ENCODE measurements around the gene ZMYM4.

ZMYM4 gene

DNA sequence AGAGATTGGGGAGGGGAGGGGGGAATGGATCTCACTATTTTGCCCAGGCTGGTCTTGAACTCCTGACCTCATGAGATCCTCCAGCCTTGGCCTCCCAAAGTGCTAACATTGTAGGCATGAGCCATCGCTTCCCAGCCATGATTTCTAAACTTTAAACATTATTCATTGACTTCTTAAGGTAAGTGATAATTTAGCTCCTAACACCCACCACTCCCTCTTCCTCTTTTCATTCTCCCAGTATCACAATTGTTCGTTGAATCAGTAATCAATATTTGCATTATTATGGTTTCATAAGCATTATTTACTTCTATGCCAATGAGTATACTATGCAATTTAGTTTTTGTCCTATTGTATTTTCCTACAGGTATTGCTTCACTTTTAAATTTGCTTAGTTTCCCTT lies 42.0 kb upstream of the ZMYM4 start:
- TF ChIP-seq POLR2AphosphoS5 (IDR thresholded peaks at IDR 0.05; ENCODE audit: low read depth, low read length) (no peak), TAF1 (IDR thresholded peaks at IDR 0.05; ENCODE audit: borderline replicate concordance, insufficient read depth, low read length) (no peak), SIN3A (IDR thresholded peaks at IDR 0.05; ENCODE audit: borderline replicate concordance, insufficient read depth, low read length) (no peak), FOXP2 (optimal IDR thresholded peaks at IDR 0.05; ENCODE audit: borderline replicate concordance, extremely low read depth, extremely low read length, insufficient read depth) (no peak)
- TF ChIP-seq, protein P1, sequence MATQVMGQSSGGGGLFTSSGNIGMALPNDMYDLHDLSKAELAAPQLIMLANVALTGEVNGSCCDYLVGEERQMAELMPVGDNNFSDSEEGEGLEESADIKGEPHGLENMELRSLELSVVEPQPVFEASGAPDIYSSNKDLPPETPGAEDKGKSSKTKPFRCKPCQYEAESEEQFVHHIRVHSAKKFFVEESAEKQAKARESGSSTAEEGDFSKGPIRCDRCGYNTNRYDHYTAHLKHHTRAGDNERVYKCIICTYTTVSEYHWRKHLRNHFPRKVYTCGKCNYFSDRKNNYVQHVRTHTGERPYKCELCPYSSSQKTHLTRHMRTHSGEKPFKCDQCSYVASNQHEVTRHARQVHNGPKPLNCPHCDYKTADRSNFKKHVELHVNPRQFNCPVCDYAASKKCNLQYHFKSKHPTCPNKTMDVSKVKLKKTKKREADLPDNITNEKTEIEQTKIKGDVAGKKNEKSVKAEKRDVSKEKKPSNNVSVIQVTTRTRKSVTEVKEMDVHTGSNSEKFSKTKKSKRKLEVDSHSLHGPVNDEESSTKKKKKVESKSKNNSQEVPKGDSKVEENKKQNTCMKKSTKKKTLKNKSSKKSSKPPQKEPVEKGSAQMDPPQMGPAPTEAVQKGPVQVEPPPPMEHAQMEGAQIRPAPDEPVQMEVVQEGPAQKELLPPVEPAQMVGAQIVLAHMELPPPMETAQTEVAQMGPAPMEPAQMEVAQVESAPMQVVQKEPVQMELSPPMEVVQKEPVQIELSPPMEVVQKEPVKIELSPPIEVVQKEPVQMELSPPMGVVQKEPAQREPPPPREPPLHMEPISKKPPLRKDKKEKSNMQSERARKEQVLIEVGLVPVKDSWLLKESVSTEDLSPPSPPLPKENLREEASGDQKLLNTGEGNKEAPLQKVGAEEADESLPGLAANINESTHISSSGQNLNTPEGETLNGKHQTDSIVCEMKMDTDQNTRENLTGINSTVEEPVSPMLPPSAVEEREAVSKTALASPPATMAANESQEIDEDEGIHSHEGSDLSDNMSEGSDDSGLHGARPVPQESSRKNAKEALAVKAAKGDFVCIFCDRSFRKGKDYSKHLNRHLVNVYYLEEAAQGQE (IDR thresholded peaks at IDR 0.05; ENCODE audit: insufficient read depth in 1 of 2, low read depth in 2 of 2, low read length in 2 of 2): no peak

DNA sequence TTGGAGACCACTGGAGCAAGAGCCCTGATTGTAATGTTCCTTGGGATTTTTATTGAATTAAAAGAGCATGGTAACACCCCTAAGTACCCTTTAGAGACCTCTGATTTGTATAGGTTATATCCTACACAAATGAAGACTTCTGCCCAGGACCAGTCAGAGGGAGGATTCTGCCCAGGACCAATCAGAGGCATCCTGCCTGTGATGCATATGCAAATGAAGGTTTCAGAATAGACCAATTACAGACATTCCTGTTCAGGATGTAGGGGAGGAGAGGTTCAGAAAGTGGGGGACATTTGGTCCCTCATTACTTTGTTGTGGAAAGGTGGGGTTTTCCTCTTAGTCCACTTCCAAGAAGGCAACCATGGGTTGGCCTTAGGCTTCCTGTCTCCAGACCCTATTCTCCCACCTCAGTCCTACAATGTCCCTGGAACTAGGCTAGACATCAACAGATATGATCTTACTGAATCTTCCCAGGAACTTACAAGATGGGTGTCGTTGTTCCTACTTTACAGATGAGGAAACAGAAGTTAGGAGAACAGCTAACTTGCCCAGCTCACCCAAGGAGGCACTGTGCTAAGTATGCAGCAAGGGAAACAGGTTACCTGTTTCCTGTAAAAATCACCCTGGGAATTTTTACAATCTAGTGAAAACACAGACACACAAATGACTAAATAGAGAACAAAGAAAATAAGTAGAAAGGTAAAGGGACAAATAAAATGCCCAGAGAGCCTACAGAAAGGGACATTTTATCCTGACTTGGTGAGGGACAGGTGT lies 38.7 kb upstream of the ZMYM4 start:
- TF ChIP-seq, protein P1 (IDR thresholded peaks at IDR 0.05; ENCODE audit: insufficient read depth in 1 of 2, low read depth in 2 of 2, low read length in 2 of 2): no peak
- TF ChIP-seq POLR2AphosphoS5 (IDR thresholded peaks at IDR 0.05; ENCODE audit: low read depth, low read length) (no peak), FOXP2 (optimal IDR thresholded peaks at IDR 0.05; ENCODE audit: borderline replicate concordance, extremely low read depth, extremely low read length, insufficient read depth) (no peak), TAF1 (IDR thresholded peaks at IDR 0.05; ENCODE audit: borderline replicate concordance, insufficient read depth, low read length) (no peak), SIN3A (IDR thresholded peaks at IDR 0.05; ENCODE audit: borderline replicate concordance, insufficient read depth, low read length) (no peak)

DNA sequence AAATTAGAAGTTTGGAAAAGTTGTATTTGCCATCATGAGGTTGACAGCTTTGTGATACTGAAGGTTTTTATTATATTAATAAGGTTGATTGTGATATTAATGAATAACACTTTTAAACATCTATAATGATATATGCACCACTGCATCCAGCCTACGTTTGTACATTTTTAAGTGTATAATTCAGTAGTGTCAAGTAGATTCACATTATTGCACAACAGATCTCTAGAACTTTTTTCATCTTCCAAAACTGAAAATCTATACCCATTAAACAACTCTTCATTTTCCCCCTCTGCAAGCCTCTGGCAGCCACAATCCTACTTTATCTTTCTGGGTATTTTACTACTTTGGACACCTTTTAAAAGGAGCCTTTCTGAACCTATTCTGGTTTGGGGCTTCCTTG lies 37.2 kb upstream of the ZMYM4 start:
- TF ChIP-seq SIN3A (IDR thresholded peaks at IDR 0.05; ENCODE audit: borderline replicate concordance, insufficient read depth, low read length) (no peak), POLR2AphosphoS5 (IDR thresholded peaks at IDR 0.05; ENCODE audit: low read depth, low read length) (no peak), FOXP2 (optimal IDR thresholded peaks at IDR 0.05; ENCODE audit: borderline replicate concordance, extremely low read depth, extremely low read length, insufficient read depth) (no peak), TAF1 (IDR thresholded peaks at IDR 0.05; ENCODE audit: borderline replicate concordance, insufficient read depth, low read length) (no peak)
- TF ChIP-seq, protein P1 (IDR thresholded peaks at IDR 0.05; ENCODE audit: insufficient read depth in 1 of 2, low read depth in 2 of 2, low read length in 2 of 2): no peak

DNA sequence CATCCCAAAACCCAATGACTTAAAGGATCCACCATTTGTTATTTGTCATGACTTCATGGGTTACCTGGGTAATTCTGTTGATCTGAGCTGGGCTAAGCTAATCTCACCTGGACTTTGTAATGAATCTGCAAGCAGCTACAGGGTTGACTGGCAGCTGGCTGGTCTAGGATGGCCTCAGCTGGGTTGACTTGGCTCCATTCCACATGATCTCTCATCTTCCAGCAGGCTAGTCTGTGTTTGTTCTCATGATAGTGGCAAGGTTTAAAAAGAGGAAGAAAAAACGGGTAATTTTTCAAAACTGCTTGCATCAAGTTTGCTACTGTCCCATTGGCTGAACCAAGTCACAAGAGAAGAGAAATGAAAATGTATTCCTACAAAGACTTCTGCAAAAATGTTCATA lies 24.8 kb upstream of the ZMYM4 start:
- no peak for TF ChIP-seq FOXP2 (optimal IDR thresholded peaks at IDR 0.05; ENCODE audit: borderline replicate concordance, extremely low read depth, extremely low read length, insufficient read depth)
- TF ChIP-seq TAF1 (IDR thresholded peaks at IDR 0.05; ENCODE audit: borderline replicate concordance, insufficient read depth, low read length): no peak
- no peak for TF ChIP-seq SIN3A (IDR thresholded peaks at IDR 0.05; ENCODE audit: borderline replicate concordance, insufficient read depth, low read length)
- TF ChIP-seq, protein P1 (IDR thresholded peaks at IDR 0.05; ENCODE audit: insufficient read depth in 1 of 2, low read depth in 2 of 2, low read length in 2 of 2): no peak
